ENCODE data around the gene SCRN2. TPM values are rescaled to one million over a fixed set of nuclear protein-coding genes. Genes with fewer than 3 reads are reported as not detected.

SCRN2 gene
- total RNA-seq, 1 donor from 2014 or later: 45.2 TPM

- H3K27me3 Mint-ChIP-seq: no peaks in the 10 kb centered on the region
- TF ChIP-seq CTCF (conservative IDR thresholded peaks at IDR 0.05): no peak
- no peaks in the 10 kb centered on the region for H3K9me3 Mint-ChIP-seq
- H3K4me3 Mint-ChIP-seq: peak overlapping the region; percentile 15
- peaks cover 7% of the 10 kb centered on the region for H3K36me3 Mint-ChIP-seq
- peaks cover 10% of the 10 kb centered on the region for H3K4me1 Mint-ChIP-seq (ENCODE audit: unreplicated experiment)
- H3K27ac Mint-ChIP-seq: peak overlapping the region; percentile 94
- no peak for DNase-seq (ENCODE audit: extremely low spot score, unreplicated experiment)
Observed at GRCh38 chr17:47810901-47811635, 30.0 kb downstream of the SCRN2 start.

GRCh38 chr17:47810200-47810821 lies 30.8 kb downstream of the SCRN2 start:
- peaks cover 10% of the 10 kb centered on the region for H3K4me1 Mint-ChIP-seq (ENCODE audit: unreplicated experiment)
- DNase-seq (ENCODE audit: extremely low spot score, unreplicated experiment): no peak
- H3K4me3 Mint-ChIP-seq: peak overlapping the region; percentile 65
- TF ChIP-seq CTCF (conservative IDR thresholded peaks at IDR 0.05): no peak
- H3K9me3 Mint-ChIP-seq: no peaks in the 10 kb centered on the region
- H3K27ac Mint-ChIP-seq: peak overlapping the region; percentile 94
- H3K27me3 Mint-ChIP-seq: no peaks in the 10 kb centered on the region
- H3K36me3 Mint-ChIP-seq: peaks cover 7% of the 10 kb centered on the region

- no peak overlapping the region for H3K27ac Mint-ChIP-seq
Observed at GRCh38 chr17:47808830-47809480, 32.1 kb downstream of the SCRN2 start.

GRCh38 chr17:47808036-47808829 lies 32.8 kb downstream of the SCRN2 start:
- Mint-ChIP-seq H3K9me3 (no peaks in the 10 kb centered on the region), H3K36me3 (peaks cover 7% of the 10 kb centered on the region), H3K27ac (no peak overlapping the region), H3K27me3 (peaks cover 6% of the 10 kb centered on the region), H3K4me1 (ENCODE audit: unreplicated experiment) (peaks cover 10% of the 10 kb centered on the region), H3K4me3 (no peak overlapping the region)
- no peak for TF ChIP-seq CTCF (conservative IDR thresholded peaks at IDR 0.05)
- no peak for DNase-seq (ENCODE audit: extremely low spot score, unreplicated experiment)

More at GRCh38 chr17:47808830-47809480, 32.1 kb downstream of the SCRN2 start:
- no peak for DNase-seq (ENCODE audit: extremely low spot score, unreplicated experiment)
- Mint-ChIP-seq H3K4me1 (ENCODE audit: unreplicated experiment) (peaks cover 10% of the 10 kb centered on the region), H3K36me3 (peaks cover 7% of the 10 kb centered on the region), H3K9me3 (no peaks in the 10 kb centered on the region), H3K4me3 (no peak overlapping the region), H3K27me3 (peaks cover 6% of the 10 kb centered on the region)
- no peak for TF ChIP-seq CTCF (conservative IDR thresholded peaks at IDR 0.05)

- no peak for TF ChIP-seq CTCF (conservative IDR thresholded peaks at IDR 0.05)
- Mint-ChIP-seq H3K4me1 (ENCODE audit: unreplicated experiment) (peaks cover 10% of the 10 kb centered on the region), H3K27me3 (peaks cover 14% of the 10 kb centered on the region), H3K36me3 (peaks cover 7% of the 10 kb centered on the region), H3K4me3 (no peak overlapping the region), H3K27ac (peak overlapping the region; percentile 61), H3K9me3 (no peaks in the 10 kb centered on the region)
- no peak for DNase-seq (ENCODE audit: extremely low spot score, unreplicated experiment)
Observed at GRCh38 chr17:47807421-47807820, 33.7 kb downstream of the SCRN2 start.

Measured in type B pancreatic cell (in vitro differentiated cells).